ENCODE measurements around the gene USP25.

GRCh38 chr21:15831497-15831896 is 101.7 kb downstream of the USP25 start:
- TF ChIP-seq L3MBTL2 (conservative IDR thresholded peaks at IDR 0.05) (no peak), FOXA1 (IDR thresholded peaks at IDR 0.05) (no peak), ELF4 (IDR thresholded peaks at IDR 0.05) (no peak), HDGF (IDR thresholded peaks at IDR 0.05; ENCODE audit: borderline replicate concordance) (no peak), TARDBP (IDR thresholded peaks at IDR 0.05) (no peak), SUZ12 (IDR thresholded peaks at IDR 0.05) (no peak)
- TF ChIP-seq, protein P1, sequence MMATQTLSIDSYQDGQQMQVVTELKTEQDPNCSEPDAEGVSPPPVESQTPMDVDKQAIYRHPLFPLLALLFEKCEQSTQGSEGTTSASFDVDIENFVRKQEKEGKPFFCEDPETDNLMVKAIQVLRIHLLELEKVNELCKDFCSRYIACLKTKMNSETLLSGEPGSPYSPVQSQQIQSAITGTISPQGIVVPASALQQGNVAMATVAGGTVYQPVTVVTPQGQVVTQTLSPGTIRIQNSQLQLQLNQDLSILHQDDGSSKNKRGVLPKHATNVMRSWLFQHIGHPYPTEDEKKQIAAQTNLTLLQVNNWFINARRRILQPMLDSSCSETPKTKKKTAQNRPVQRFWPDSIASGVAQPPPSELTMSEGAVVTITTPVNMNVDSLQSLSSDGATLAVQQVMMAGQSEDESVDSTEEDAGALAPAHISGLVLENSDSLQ (IDR thresholded peaks at IDR 0.05): no peak

Measured in HEK293T (cell line).